ENCODE data around the gene SUPT3H.

Gene SUPT3H

DNA sequence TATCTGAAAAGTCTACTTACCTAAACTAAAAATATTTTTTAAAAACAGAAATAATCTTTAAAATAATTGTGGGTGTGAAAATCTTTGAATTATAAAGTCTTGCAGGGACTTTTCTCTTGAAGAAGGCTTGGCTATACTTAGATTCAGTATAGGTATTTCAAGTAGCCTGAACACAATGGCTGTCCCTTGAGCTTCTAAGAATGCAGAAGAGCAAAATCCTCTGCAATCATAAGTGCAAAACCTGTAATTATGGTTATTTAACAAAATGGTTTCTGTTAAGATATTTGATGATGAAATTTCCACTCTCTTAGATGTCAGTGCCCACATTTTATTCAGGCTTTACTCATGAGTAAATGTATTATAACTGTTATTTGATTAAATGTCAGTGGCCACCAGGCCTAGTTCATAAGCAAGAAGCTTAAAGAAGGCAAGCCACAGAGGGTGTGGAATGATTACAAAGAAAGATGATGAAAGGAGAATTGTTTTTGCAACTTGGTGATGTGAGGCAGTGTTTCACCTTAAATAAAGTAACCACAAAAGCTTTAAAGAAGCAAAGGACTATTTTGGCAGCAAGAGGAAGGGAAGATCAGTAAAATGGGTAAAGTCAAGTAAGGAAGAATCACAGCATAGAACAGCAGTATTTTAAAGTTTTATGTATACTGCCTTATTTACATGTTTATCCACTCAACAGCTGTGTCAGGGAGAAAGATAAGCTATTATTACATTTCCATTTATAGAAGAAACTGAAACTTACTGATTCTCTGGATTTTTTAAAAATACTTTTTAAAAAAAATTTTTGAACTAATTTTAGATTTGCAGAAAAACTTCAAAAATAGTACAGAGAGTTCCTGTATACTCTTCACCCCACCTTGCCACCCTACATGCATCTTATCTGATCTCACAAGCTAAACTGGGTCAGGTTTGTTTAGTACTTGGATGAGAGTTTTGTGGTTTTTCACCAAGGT is 400.8 kb downstream of the SUPT3H start:
- Histone ChIP-seq H3K9ac (ENCODE audit: low read length) (no peak overlapping the region), H3K4me3 (ENCODE audit: low read length) (no peak overlapping the region), H3K27ac (ENCODE audit: low read depth, low read length) (no peak overlapping the region), H3K36me3 (ENCODE audit: control insufficient read depth, insufficient read depth, low read length) (no peaks in the 10 kb centered on the region), H3K27me3 (ENCODE audit: control insufficient read depth, insufficient read depth, low read length) (no peaks in the 10 kb centered on the region), H3K4me1 (ENCODE audit: control insufficient read depth, insufficient read depth, low read length) (no peaks in the 10 kb centered on the region)

DNA sequence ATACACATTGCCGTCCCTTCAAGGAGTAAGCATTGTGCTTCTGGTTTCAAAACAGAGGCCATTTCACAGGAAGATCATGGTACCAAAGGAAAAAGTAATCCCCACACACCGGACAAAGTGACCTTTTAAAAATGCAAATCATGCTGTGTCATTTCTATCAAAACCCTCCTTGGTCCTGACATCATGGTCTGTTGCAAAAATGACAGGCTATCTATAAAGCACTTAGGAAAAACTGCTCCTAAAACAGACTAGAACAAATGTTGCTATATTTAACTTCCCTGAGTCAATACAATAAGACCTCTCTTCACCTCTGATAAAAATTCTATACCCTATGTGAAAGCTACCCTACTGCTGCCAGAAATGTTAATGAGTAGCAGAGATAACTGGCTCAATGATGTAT is 403.2 kb downstream of the SUPT3H start:
- no peaks in the 10 kb centered on the region for H3K4me1 ChIP-seq (ENCODE audit: control insufficient read depth, insufficient read depth, low read length)
- no peaks in the 10 kb centered on the region for H3K36me3 ChIP-seq (ENCODE audit: control insufficient read depth, insufficient read depth, low read length)
- H3K4me3 ChIP-seq (ENCODE audit: low read length): no peak overlapping the region
- no peak overlapping the region for H3K27ac ChIP-seq (ENCODE audit: low read depth, low read length)
- H3K27me3 ChIP-seq (ENCODE audit: control insufficient read depth, insufficient read depth, low read length): no peaks in the 10 kb centered on the region
- H3K9ac ChIP-seq (ENCODE audit: low read length): no peak overlapping the region

DNA sequence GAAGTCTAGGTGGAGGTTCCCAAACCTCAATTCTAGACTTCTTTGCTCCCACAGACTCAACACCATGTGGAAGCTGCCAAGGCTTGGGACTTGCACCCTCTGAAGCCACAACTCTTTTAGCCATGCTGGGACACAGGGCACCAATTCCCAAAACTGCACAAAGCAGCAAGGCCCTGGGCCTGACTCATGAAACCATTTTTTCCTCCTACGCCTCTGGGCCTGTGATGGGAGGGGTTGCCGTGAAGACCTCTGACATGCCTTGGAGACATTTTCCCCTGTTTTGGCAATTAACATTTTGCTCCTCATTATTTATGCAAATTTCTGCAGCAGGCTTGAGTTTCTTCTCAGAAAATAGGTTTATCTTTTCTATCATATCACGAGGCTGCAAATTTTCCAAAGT is 405.0 kb downstream of the SUPT3H start:
- Histone ChIP-seq H3K27ac (ENCODE audit: low read depth, low read length) (no peak overlapping the region), H3K36me3 (ENCODE audit: control insufficient read depth, insufficient read depth, low read length) (no peaks in the 10 kb centered on the region), H3K9ac (ENCODE audit: low read length) (no peak overlapping the region), H3K27me3 (ENCODE audit: control insufficient read depth, insufficient read depth, low read length) (no peaks in the 10 kb centered on the region), H3K4me3 (ENCODE audit: low read length) (no peak overlapping the region), H3K4me1 (ENCODE audit: control insufficient read depth, insufficient read depth, low read length) (no peaks in the 10 kb centered on the region)

GRCh38 chr6:44969446-44970185 is 408.1 kb downstream of the SUPT3H start:
- H3K27me3 ChIP-seq (ENCODE audit: control insufficient read depth, insufficient read depth, low read length): no peaks in the 10 kb centered on the region
- no peak overlapping the region for H3K9ac ChIP-seq (ENCODE audit: low read length)
- H3K36me3 ChIP-seq (ENCODE audit: control insufficient read depth, insufficient read depth, low read length): no peaks in the 10 kb centered on the region
- no peaks in the 10 kb centered on the region for H3K4me1 ChIP-seq (ENCODE audit: control insufficient read depth, insufficient read depth, low read length)
- H3K27ac ChIP-seq (ENCODE audit: low read depth, low read length): no peak overlapping the region
- no peak overlapping the region for H3K4me3 ChIP-seq (ENCODE audit: low read length)

DNA sequence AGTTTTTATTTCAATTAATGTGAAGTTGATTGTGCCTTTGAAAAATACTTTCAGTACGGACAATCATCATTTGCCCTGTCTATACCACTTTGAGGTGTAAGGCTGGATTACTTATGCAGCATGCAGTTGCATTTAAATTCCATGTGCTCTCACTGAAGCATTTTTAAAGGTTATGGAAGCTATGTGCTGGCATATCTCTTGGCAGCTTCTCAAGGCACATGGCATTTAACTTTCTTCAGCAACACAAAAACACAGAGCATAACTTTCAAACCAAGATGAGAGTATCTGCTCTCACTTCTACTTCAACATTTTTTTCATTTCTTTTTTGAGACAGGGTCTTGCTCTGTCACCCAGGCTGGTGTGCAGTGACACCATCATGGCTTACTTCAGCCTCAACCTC is 410.3 kb downstream of the SUPT3H start:
- Histone ChIP-seq H3K27ac (ENCODE audit: low read depth, low read length) (no peak overlapping the region), H3K9ac (ENCODE audit: low read length) (no peak overlapping the region), H3K4me1 (ENCODE audit: control insufficient read depth, insufficient read depth, low read length) (no peaks in the 10 kb centered on the region), H3K27me3 (ENCODE audit: control insufficient read depth, insufficient read depth, low read length) (no peaks in the 10 kb centered on the region), H3K4me3 (ENCODE audit: low read length) (no peak overlapping the region), H3K36me3 (ENCODE audit: control insufficient read depth, insufficient read depth, low read length) (no peaks in the 10 kb centered on the region)

DNA sequence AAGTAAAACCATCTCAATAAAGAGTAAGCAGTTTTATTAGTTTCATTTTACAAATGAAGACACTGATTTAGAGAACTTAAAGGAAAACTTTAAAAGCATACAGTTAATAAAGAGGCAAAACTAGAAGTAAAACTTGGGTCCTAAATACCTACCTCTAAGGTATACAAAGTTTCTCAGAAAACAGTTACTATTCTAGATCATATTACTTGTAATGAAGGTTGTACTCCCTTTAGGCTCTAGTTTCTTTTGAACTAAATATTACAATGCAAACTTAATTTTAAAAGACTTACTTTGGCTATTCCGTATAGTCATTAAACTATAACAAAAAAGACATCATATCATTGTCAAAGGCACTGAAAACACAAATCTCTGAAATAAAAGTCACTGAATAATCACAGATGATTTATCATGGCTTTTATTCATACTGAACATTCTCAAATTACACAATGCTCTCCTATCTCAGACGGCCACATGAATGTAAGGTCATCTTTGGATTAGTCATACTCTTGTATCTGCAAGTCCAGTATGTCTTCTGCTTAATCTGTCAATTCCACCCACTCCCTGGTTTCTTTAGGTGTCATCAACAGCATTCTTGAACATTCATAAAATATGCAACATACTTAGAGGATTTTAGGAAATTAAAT is 411.2 kb downstream of the SUPT3H start:
- H3K27ac ChIP-seq (ENCODE audit: low read depth, low read length): no peak overlapping the region

DNA sequence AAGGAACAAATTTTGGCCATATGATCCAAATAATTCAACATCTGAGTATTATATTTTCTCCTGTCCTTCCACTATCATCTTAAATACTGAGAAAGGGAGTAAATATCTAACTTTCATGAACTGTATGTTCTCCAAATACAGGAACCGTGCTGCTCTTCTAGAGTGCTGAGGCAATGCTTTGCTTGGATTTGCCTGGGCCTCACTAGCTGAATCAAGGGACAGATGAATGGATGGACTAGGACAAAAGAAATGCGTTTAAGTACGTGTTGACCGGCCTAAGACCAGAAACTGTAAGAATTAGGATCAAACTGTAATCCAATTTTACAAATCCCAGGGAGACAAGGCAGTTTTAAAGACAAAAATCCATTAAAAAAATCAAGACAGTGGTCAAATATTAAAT is 412.0 kb downstream of the SUPT3H start:
- H3K4me3 ChIP-seq (ENCODE audit: low read length): no peak overlapping the region
- H3K36me3 ChIP-seq (ENCODE audit: control insufficient read depth, insufficient read depth, low read length): no peaks in the 10 kb centered on the region
- no peaks in the 10 kb centered on the region for H3K27me3 ChIP-seq (ENCODE audit: control insufficient read depth, insufficient read depth, low read length)
- H3K4me1 ChIP-seq (ENCODE audit: control insufficient read depth, insufficient read depth, low read length): no peaks in the 10 kb centered on the region
- H3K9ac ChIP-seq (ENCODE audit: low read length): no peak overlapping the region
- no peak overlapping the region for H3K27ac ChIP-seq (ENCODE audit: low read depth, low read length)

More for the DNA sequence above, 411.2 kb downstream of the SUPT3H start:
- H3K4me3 ChIP-seq (ENCODE audit: low read length): no peak overlapping the region
- H3K4me1 ChIP-seq (ENCODE audit: control insufficient read depth, insufficient read depth, low read length): no peaks in the 10 kb centered on the region
- H3K27me3 ChIP-seq (ENCODE audit: control insufficient read depth, insufficient read depth, low read length): no peaks in the 10 kb centered on the region
- H3K9ac ChIP-seq (ENCODE audit: low read length): no peak overlapping the region
- no peaks in the 10 kb centered on the region for H3K36me3 ChIP-seq (ENCODE audit: control insufficient read depth, insufficient read depth, low read length)

DNA sequence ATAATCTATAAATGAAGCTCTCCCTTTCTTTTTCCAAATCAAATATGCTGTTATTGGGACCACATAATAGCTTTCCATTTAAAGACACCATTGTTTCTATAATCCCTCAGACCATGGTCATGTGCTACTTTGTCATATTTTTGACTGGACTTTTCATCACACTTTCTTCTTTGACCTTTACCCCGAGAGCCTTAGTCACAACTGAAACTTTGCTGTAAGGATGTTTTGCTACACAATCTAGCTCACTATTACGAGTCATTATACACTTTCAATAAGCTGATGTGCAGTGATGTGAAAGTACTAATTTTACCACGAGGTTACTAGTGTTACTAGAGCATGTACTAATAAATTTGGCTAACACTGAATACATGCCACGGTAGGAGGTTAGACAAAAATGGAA is 416.8 kb downstream of the SUPT3H start:
- no peaks in the 10 kb centered on the region for H3K27me3 ChIP-seq (ENCODE audit: control insufficient read depth, insufficient read depth, low read length)
- H3K27ac ChIP-seq (ENCODE audit: low read depth, low read length): no peak overlapping the region
- H3K4me1 ChIP-seq (ENCODE audit: control insufficient read depth, insufficient read depth, low read length): no peaks in the 10 kb centered on the region
- no peaks in the 10 kb centered on the region for H3K36me3 ChIP-seq (ENCODE audit: control insufficient read depth, insufficient read depth, low read length)
- H3K4me3 ChIP-seq (ENCODE audit: low read length): no peak overlapping the region
- no peak overlapping the region for H3K9ac ChIP-seq (ENCODE audit: low read length)

DNA sequence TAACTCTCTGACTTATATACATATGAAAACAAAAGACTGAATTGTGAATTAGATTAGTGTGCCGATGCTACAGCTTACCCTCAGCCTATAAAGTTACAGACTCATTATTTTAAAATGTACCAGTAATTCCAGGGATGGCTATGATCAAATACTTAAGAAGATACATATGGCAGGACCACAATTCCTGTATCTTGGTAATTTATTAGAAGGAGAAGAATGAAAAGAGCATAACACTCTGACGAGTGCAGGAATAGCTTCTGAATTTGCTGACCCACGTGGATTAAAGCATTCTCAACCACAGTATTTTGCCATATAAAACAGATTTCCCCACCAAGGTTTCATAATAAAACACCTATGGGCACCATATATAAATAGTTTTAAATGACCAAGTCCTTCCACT is 418.1 kb downstream of the SUPT3H start:
- no peak overlapping the region for H3K9ac ChIP-seq (ENCODE audit: low read length)
- H3K27ac ChIP-seq (ENCODE audit: low read depth, low read length): no peak overlapping the region
- no peaks in the 10 kb centered on the region for H3K27me3 ChIP-seq (ENCODE audit: control insufficient read depth, insufficient read depth, low read length)
- no peaks in the 10 kb centered on the region for H3K36me3 ChIP-seq (ENCODE audit: control insufficient read depth, insufficient read depth, low read length)
- H3K4me3 ChIP-seq (ENCODE audit: low read length): no peak overlapping the region
- no peaks in the 10 kb centered on the region for H3K4me1 ChIP-seq (ENCODE audit: control insufficient read depth, insufficient read depth, low read length)

- H3K4me1 ChIP-seq (ENCODE audit: control insufficient read depth, insufficient read depth, low read length): no peaks in the 10 kb centered on the region
- H3K27me3 ChIP-seq (ENCODE audit: control insufficient read depth, insufficient read depth, low read length): no peaks in the 10 kb centered on the region
- H3K36me3 ChIP-seq (ENCODE audit: control insufficient read depth, insufficient read depth, low read length): peaks cover 2% of the 10 kb centered on the region
- no peak overlapping the region for H3K27ac ChIP-seq (ENCODE audit: low read depth, low read length)
- H3K4me3 ChIP-seq (ENCODE audit: low read length): no peak overlapping the region
- H3K9ac ChIP-seq (ENCODE audit: low read length): no peak overlapping the region
Measured at GRCh38 chr6:44957156-44957555, 420.6 kb downstream of the SUPT3H start.

DNA sequence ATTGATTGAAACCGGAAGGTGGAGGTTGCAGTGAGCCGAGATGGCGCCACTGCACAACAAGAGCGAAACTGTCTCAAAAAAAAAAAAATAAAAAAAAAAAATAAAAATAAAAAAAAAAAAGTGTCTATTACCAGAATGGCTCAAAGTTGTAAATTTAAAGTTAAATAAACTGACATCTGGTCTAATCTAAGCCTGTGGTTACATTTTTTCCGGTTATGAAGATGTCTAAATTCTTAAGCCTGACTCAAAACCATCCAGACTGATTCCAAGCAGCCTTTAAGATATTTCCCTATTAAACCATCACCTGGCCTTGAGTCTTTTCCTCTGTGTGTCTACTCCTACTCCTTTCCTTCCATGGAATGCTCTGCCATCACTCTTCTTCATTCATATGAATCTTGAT is 421.3 kb downstream of the SUPT3H start:
- H3K36me3 ChIP-seq (ENCODE audit: control insufficient read depth, insufficient read depth, low read length): peaks cover 2% of the 10 kb centered on the region

GRCh38 chr6:44955145-44955544 is 422.6 kb downstream of the SUPT3H start:
- Histone ChIP-seq H3K36me3 (ENCODE audit: control insufficient read depth, insufficient read depth, low read length) (peaks cover 2% of the 10 kb centered on the region), H3K9ac (ENCODE audit: low read length) (no peak overlapping the region), H3K27ac (ENCODE audit: low read depth, low read length) (no peak overlapping the region), H3K27me3 (ENCODE audit: control insufficient read depth, insufficient read depth, low read length) (no peaks in the 10 kb centered on the region), H3K4me1 (ENCODE audit: control insufficient read depth, insufficient read depth, low read length) (no peaks in the 10 kb centered on the region), H3K4me3 (ENCODE audit: low read length) (no peak overlapping the region)

More for the DNA sequence above, 421.3 kb downstream of the SUPT3H start:
- Histone ChIP-seq H3K27ac (ENCODE audit: low read depth, low read length) (no peak overlapping the region), H3K4me1 (ENCODE audit: control insufficient read depth, insufficient read depth, low read length) (no peaks in the 10 kb centered on the region), H3K27me3 (ENCODE audit: control insufficient read depth, insufficient read depth, low read length) (no peaks in the 10 kb centered on the region), H3K4me3 (ENCODE audit: low read length) (no peak overlapping the region), H3K9ac (ENCODE audit: low read length) (no peak overlapping the region)

Data from rectal smooth muscle tissue (tissue), 1 donor.